NT2/D1 (cell line): ENCODE measurements around the gene ASMTL.

Experiments used
- SUZ12 ChIP-seq: IDR thresholded peaks from 2 replicates; pipeline ENCODE4 v1.6.1; 2011; ENCODE audit not compliant: insufficient read length, insufficient read depth; ENCODE audit errors: extremely low read depth
- ZNF274 ChIP-seq: IDR thresholded peaks from 2 replicates; pipeline ENCODE4 v1.6.1; 2011; ENCODE audit warnings: mild to moderate bottlenecking, low read depth, low read length

DNA sequence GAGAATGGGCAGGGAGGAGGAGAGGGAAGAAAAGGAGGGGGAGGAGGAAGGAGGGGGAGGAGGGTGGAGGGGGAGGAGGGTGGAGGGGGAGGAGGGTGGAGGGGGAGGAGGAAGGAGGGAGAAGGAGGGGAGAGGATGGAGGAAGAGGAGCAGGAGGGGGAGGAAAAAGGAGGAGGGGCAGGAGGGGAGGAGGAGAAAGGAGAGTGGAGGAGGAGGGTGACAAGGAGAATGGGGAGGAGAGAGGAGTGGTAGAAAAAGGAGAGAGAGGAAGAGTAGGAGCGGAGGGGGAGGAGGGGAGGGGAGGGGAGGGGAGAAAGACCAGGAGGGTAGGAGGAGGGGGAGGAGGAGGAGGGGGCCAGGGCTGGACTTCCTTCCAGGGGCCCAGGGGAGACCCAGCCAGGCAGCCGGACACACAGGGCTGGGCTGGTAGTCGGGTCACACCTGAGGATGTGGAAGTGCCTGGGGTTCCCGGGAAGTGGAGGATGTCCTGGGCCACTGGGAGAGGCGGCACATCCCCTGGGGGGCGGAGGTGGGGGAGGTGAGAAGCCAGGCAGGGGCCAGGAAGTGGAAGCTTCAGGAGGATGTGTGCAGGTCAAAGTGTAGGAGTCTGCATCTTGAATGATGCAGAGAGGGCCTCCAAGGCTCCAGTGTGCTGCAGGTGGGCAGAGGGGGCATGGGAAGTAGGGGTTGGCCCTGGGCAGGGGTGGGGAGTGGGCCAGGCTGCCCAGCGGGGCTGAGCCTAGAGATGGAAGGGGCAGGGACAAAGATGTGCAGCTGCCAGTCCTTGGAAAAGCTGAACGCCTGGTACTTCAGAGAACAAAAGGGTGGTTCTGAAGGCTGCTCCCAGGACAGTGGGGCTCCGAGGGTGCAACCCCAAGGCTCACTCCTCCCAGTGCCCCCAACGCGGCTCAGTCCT, 97.3 kb downstream of the ASMTL start:
- no peak for TF ChIP-seq ZNF274
- TF ChIP-seq SUZ12 = no peak
